HG02759 (cell line): ENCODE data around the gene NOP9.

Experiments used
- ATAC-seq: cut with Tn5 transposase; IDR thresholded peaks from one replicate; pipeline ENCODE4 v1.9.1; 2021; ENCODE audit warnings: mild to moderate bottlenecking, moderate library complexity; ENCODE audit not compliant: unreplicated experiment

The NOP9 gene

DNA sequence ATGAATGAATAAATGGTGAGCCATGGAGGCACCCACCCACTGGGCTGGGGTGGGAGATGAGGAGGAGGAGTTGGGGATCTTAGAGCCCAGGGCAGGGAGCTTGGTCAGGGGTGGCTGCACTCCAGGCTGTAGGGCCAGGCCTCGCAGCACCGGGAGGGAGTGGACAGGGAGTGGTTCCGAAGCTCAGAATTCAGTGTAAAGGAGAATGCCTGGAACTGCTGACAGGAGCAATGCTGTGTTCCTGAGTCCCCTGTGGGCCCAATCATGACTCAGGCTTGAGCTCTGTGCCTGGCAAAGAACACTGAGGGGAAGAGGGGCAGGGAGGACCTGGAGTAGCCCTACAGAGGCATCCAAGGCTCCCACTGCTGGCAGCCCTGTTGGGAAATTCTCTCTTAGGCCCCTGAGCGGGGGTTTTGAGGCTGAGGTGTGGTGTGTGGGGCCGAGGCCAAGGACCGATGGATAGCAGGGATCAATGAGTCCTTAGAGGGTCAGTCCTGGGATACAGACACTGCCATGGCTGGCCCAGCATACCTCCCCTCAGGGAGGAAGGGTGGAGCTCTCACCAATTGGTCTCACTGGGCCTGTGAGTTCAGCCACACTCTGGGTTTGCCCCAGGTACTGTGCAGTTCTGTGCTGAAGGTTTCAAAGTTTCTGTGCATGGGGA, 18.7 kb upstream of the NOP9 start:
- no peak for ATAC-seq

DNA sequence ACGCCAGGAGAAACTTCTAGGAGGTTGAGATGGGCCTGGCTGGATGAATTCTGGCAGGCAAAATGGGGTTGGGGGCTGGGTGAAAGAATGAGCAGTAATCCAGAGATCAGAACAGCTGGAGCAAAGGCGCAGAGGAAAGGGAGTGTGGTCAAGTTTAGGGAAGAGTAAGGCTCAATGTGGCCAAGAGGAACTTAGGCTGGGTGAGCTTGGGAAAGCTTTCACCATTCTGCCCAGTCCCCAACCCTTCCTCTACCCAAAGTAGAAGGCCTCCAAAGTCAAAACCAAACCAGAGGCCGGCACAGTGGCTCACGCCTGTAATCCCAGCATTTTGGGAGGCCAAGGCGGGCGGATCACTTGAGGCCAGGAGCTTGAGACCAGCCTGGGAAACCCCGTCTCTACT, 18.0 kb upstream of the NOP9 start:
- ATAC-seq: no peak

GRCh38 chr14:24282736-24283135, 16.9 kb upstream of the NOP9 start:
- ATAC-seq: no peak

DNA sequence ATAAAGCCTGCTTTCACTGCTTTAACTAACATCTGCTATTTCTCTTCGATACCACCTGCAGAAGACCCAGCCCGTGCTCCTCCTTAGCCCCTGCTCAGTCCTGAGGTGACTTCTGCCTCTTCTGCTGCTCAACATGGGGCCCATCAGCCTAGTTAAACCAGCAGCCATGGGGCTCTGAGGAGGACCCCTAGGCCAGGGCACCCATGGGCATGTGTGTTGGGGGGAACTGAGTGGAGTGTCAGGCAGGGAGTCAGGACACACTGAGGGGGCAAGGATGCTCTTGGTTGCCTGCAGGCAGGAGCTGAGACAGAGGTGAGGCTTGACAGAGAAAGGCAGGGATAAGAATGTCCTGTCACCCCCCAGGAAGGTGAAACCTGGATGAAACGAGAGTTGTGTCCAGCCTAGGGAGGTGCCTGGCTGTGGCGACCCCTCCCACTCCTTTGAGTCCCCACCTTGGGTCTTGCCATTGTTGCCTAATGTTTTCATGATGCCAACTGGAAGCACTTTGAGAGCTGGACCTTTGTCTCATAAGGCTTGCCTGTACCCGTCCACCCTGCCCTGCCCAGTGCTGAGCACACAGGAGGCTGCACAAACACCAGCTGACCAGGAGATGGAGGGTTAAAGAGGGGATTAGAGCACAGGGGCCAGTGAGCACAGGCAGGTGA, 15.7 kb upstream of the NOP9 start:
- no peak for ATAC-seq

GRCh38 chr14:24284501-24285035, 15.1 kb upstream of the NOP9 start:
- ATAC-seq: no peak

DNA sequence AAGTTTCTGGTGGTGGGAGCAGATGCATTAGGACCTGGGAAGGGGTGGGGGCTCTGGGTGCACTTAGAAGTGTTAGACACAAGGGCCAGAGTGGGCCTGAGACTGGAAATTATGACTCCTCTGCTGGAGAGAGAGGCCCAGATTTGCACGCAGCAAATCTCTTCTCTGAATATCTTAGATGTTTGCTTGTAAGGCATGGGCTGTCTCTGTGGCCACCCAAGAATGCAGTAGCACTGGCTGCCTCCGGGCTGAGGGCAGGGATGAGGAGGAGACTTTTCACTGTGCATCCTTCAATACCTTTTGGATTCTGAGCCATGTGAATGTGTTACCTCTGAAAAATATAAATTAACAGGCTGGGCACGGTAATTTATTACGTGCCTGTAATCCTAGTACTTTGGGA, 14.3 kb upstream of the NOP9 start:
- no peak for ATAC-seq

DNA sequence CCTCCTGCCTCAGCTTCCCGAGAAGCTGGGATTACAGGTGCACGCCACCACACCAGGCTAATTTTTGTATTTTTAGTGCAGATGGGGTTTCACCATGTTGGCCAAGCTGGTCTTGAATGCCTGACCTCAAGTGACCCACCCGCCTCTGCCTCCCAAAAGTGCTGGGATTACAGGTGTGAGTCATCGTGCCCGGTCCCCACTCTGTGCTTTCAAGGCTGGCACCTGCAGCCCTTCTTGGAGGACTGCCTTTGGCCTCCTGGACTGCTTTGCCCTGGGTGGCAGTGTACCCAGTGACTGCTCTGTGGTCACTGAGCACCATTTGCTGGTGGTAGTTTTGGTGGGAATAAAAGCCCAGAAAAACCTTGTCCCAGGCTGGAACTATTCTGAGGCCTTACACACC, 12.7 kb upstream of the NOP9 start:
- no peak for ATAC-seq

DNA sequence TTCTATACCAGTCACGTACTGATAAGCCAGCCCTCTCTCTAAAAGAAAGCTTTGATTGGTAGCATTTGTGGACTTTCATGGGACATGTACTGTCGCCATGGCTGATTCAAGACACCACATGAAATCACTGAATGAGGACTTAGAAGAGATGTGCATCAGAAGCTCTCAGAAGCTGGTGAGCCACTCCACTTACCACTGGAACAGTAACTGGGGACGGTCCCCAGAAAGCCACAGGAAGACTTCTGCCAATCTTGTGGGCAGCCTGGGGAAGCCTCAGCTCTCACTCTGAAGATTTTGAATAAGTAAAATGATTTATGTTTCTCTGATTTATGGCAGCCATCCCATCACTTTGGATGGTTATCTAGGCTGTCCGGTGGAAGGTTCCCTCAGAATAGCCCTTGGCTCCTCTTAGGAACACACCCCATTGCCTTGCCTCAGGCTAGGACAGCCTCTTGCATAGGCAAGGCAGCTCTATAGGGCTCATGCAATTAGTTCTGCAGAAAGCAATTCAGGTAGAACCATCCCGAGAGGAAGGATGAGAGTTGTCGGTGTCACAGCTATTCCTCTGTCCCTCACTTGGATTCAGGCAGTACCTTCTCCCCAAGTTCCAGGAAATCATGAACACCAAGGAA, 9.9 kb upstream of the NOP9 start:
- ATAC-seq: peak; percentile 67

- ATAC-seq: no peak
These were observed 8.9 kb upstream of the NOP9 start for GRCh38 chr14:24290746-24291145.

DNA sequence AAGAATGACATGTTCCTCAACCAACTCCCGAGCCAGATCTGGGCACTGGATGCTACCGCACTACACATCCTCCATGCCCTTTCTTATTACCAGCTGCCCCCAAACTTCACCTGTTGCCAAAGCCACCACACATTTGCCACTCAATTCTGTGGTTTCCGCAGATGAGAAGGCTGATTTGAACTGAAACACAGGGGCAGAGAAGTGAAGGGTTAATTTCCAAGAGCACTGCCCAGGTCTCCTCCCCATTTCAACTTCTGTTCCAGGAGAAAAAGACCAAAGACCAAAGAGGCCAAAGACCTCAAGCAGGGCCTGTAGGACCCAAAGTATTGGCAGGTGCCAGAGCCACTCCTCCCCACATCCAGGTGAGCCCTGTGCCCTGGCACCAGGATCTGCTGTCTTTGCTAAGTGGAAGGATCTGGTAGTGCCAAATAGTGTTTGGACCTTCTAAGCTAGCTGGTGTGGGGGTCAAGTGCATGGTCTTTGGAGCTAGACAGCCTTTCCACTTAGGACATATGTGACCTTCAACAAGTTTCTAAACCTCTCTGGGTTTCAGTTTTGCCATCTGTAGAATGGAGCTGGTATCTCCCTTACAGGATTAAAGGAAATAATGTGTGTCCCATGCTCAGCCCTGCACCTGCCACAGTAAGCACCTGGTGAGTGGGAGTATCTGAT, 8.1 kb upstream of the NOP9 start:
- ATAC-seq: no peak

DNA sequence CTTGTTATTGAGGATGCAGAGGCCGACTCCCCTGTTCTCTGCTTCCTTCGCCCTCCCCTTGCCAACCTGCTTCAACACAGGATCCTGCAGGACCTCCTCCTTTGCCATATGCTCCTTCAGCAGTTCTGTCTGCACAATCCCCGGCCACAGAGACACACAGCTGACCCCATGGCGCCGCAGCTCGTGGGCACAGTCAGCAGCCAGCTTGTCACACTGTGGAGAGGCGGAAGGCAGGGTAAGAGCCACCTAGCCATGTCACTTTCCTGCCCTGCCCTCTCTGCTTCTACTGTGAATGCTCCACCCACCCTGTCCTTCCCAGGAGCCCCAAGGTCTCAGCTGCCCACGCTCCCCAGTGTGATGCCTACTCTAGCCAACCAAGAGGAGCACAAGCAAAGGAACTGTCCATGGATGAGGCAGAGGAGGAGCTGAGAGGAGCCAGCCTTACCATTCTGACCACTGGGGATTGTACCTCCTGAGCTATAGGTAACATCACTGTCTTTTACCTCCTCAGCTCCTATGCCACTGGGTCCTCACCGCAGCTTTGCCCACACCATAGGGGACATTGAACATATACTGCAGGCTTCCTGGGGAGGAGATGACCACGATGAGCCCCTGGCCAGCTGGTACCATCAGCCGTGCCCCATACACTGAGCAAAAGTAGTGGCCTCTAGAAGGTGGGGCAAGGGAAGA, 7.4 kb upstream of the NOP9 start:
- no peak for ATAC-seq

DNA sequence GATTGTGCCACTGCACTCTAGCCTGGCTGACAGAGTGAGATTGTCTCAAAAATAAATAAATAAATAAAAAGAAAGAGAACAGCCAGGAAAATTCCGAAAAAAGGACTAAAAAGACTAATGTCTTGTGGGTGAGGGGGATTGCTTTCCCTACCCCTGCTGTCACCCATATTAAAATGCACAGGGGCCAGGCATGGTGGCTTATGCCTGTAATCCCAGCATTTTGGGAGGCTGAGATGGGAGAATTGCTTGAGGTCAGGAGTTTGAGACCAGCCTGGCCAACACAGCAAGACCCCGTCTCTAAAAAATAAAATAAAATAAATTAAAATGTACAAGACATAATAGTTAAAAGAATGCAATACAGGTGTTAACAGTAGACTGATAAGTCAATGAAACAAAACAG, 6.1 kb upstream of the NOP9 start:
- no peak for ATAC-seq

- ATAC-seq: peak; percentile 57
These were observed 3.1 kb upstream of the NOP9 start for GRCh38 chr14:24296341-24297157.

- ATAC-seq: peak; percentile 19
These were observed 2.3 kb upstream of the NOP9 start for GRCh38 chr14:24297190-24297964.

GRCh38 chr14:24298892-24299254, 777 bp upstream of the NOP9 start:
- ATAC-seq: no peak

- ATAC-seq: no peak
These were observed 803 bp downstream of the NOP9 start for GRCh38 chr14:24300326-24300980.

DNA sequence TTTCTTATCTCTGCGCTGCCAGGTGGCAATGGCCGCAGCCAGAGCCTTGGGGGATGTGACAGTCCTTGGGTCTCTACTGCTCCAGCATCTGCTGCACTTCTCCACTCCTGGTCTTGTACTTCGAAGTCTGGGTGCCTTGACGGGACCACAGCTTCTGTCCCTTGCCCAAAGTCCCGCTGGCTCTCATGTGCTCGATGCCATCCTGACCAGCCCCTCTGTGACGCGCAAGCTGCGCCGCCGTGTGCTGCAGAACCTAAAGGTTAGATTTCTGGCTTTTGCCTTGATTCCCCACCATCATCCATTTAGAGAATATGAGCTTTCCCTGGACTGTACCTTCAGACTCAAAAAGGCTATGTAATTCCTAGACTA, 4.4 kb downstream of the NOP9 start:
- no peak for ATAC-seq

DNA sequence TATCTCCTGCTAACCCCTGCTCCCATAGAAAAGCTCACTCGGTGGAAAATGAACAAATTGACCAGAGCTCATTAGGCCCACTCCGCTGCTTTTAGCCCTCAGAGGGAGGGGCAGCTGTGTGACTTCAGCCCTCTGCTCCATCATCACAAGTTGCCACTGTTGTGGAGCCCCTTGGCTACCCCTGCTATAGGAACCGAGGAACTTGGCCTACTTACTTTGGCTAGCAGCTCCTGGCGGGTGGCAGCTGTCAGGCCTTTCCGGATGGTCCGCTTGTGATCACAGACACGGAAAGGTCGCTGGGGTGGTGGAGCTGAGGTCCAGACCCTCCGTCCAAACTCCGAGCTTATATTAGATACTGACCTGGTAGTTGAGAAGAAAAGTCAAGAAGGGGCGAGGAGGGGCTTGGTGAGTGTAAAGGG, 7.5 kb downstream of the NOP9 start:
- no peak for ATAC-seq
